Epithelial cell of proximal tubule (primary cell): Measurements from ENCODE around the gene PRRT4. TPM values are rescaled to one million over a fixed set of nuclear protein-coding genes. Genes with fewer than 3 reads are reported as not detected.

Experiments used
- DNase-seq: peaks from one replicate; pipeline ENCODE4 v3.0.0-alpha.2; 2011; ENCODE audit warnings: low read depth
- H3K4me3 ChIP-seq: 2 replicates; pipeline ENCODE4 v1.5.1; 2011; ENCODE audit warnings: low read depth, mild to moderate bottlenecking, low read length
- total RNA-seq: library from RNA; depleted of rRNA; stranded (reverse); fragments of >200 nt; gene quantifications from 2 replicates; pipeline ENCODE4 v1.2.3, GENCODE V29; 2015
- TF ChIP-seq, protein P1 (sequence below): conservative IDR thresholded peaks from 2 replicates; pipeline ENCODE4 v1.5.1; 2012; ENCODE audit warnings: low read depth, mild to moderate bottlenecking, low read length

PRRT4 gene
- total RNA-seq, 1 donor from 2014 or later = 1.3 TPM

- TF ChIP-seq, protein P1, sequence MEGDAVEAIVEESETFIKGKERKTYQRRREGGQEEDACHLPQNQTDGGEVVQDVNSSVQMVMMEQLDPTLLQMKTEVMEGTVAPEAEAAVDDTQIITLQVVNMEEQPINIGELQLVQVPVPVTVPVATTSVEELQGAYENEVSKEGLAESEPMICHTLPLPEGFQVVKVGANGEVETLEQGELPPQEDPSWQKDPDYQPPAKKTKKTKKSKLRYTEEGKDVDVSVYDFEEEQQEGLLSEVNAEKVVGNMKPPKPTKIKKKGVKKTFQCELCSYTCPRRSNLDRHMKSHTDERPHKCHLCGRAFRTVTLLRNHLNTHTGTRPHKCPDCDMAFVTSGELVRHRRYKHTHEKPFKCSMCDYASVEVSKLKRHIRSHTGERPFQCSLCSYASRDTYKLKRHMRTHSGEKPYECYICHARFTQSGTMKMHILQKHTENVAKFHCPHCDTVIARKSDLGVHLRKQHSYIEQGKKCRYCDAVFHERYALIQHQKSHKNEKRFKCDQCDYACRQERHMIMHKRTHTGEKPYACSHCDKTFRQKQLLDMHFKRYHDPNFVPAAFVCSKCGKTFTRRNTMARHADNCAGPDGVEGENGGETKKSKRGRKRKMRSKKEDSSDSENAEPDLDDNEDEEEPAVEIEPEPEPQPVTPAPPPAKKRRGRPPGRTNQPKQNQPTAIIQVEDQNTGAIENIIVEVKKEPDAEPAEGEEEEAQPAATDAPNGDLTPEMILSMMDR = no peak
- no peak overlapping the region for H3K4me3 ChIP-seq
- DNase-seq = no peak
Observed at GRCh38 chr7:128323459-128324367, 37.8 kb downstream of the PRRT4 start.

DNA sequence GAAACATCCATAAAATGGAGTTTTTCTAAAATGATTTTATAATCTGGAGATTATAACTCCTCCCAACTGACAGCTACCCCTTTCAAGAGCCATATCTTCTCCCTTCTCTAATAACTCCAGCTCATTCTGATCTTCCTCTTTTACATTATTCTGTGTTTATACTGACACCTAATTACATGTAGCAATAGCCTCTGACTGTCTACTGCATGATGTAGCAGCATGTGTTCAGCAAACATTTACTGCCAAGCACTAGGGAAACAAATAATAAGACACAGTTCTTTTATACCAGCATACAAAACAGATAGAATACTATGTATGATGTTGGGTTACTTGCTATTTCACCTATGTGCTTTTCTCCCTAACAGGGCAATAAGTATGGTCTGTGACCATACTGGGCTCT is 38.5 kb downstream of the PRRT4 start:
- H3K4me3 ChIP-seq = no peak overlapping the region
- DNase-seq = no peak
- TF ChIP-seq, protein P1 = no peak

DNA sequence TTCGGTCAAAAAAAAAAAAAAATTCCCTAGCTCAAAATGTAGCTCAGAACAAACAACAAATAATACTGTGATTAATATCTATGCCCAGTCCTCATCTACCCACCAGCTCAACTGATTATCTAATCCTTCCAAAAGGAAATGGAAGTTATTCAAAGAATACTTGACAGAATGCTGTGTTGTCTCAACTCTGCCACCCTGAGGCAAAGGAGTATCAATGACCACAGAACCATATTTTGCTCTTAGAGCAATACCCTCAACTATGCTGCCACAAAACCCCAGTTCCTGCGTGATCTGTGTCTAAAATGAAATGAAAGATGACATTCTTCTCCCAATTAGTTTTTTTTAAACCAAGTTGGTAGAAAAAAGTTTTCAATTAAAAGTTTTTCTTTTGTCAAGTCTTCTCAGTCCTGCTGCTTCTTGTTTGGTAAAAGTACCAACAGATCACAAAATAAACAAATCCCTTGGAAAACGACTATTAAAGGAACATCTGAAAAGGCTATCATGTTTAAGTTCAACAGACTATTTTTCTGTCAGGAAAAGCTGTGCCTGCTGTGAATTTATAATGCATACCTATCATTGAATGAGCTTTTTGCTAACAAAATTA is 39.3 kb downstream of the PRRT4 start:
- TF ChIP-seq, protein P1 = peak; percentile 59
- H3K4me3 ChIP-seq = no peak overlapping the region
- DNase-seq = no peak

GRCh38 chr7:128321044-128321422 is 40.5 kb downstream of the PRRT4 start:
- DNase-seq = no peak
- no peak overlapping the region for H3K4me3 ChIP-seq
- TF ChIP-seq, protein P1 = no peak

DNA sequence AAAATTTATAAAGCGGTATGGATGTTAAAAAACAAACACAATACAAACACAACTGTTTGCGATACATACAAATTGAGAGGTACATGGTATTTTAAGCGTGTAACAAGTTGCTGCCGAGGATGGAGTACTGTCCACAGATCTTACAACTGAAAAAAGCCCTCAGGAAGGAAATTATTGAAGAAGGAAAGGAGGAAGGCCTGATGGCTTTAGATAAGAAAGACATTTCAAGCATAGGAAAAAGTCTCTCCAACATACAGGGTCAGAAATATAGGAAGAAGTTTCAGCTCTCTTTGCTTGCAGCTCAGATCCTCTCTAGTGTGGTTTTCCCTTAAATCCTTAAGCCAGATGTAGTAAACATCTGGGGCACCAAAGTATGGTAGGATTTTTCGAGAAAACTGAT is 42.8 kb downstream of the PRRT4 start:
- TF ChIP-seq, protein P1 = no peak
- no peak for DNase-seq
- H3K4me3 ChIP-seq = no peak overlapping the region

GRCh38 chr7:128311013-128311412 is 50.5 kb downstream of the PRRT4 start:
- H3K4me3 ChIP-seq = no peak overlapping the region
- TF ChIP-seq, protein P1 = no peak
- no peak for DNase-seq
